GM18907 (cell line): ENCODE measurements around the gene AKTIP.
"Not testable (repeated sequence)": the region's sequence is repeated elsewhere in the genome, so short reads cannot be mapped to it uniquely, and the experiment has no call there.

ENCODE experiments used
- ATAC-seq: cut with Tn5 transposase; IDR thresholded peaks from one replicate; pipeline ENCODE4 v1.9.1; 2021; ENCODE audit warnings: mild to moderate bottlenecking, moderate library complexity; ENCODE audit not compliant: unreplicated experiment

The AKTIP gene

DNA sequence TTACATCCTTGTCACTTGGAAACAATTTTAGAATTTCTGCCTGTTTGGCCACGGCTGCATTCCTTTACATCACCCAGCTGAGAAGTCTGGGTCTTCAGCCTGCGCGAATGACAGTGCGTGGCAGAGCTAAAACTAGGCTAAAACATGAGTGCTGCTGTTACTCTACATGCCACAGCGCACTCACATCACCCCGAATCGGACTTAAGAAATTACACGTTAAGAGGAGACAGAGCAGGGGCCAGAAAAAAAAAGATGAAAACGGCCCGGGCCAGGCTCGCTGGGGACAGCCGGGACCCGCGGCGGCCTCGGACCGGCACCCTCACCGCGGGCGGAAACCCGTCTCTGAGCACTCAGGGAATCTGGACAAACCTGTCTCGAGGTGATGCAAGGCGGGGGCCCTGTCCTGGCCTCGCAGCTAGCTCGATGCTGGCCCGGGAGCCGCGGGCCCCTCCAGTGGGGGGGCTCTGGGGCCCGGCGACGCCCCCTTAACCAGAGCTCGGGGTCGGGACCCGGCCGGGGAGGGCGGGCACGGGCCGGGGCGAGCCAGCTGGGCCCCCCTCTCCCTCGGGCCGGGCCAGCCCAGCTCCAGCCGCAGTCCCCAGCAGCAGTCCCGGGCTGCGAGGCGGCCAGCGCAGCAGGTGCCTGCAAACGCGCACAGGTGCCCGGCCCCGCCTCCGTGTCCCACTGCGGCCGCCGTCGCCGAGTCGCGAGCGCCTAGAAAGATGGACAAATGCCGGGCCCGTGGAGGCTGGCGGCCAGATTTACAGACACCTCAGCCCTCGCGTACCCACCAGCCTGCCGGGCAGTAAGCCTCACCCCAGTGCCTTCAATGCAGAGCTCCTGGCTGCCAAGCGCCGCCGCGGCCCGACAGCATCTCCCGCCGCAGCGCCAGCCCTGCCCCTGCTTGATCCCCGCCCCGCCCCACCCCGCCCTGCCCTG is at the start of gene AKTIP:
TSS of gene AKTIP (minus strand) at position 879 of the 939 bp plus-strand sequence. CDS start 2,950 bp downstream, outside the sequence.
- ATAC-seq, result peak; percentile 29

DNA sequence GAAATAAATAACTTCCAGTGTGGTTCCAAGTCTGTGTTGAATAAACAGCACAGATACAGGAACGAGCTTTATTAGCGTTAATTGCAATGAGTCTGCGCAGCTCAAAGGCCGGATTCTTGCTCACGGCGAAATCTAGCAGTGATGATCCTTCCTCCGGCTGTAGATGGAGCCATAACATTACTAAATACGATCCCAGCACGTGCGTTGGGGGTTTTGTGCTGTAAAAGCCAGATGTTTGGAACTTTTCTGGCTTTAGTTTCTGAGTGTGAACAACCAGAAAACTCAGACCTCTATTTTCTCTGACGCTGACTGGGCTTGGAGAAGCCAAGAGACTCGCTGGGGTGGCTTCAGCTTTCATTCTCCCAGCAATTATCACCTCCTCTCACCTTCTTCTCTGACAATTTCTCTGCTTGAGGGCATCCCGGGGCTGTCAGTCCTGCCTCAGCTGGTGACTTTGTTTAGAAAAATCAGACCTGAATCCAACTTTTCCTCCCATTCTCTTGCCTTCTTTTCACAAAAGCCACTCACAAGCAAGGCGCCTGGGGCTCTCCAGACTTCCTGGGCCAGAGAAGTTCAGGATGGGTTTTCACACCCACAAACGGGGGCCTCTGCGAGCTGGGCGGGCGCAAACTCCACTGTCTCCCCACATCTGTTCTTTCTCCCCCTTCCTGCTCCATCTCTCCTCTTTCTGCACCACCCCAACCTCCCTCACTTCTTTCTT is 47.1 kb upstream of the AKTIP start:
- peak; percentile 85 for ATAC-seq

DNA sequence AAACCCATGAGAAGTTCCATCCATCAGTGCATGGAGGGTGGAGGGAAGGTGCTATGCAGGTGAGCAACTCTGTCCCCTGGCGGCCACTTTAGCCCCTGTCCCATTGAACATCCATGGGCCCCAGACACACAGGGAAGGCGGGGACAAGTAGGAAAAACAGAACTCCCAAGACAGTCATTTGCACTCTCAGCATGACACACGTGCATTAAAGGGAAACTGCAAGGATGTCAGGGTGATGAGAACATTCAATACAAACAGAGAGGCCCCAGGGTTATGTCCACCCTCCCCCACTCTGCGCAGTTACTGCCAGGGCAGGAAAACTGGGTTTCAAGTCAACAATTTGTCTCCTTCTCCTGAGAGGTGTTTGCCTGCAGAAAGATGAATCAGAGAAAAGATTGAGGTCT is 44.0 kb upstream of the AKTIP start:
- no peak for ATAC-seq

DNA sequence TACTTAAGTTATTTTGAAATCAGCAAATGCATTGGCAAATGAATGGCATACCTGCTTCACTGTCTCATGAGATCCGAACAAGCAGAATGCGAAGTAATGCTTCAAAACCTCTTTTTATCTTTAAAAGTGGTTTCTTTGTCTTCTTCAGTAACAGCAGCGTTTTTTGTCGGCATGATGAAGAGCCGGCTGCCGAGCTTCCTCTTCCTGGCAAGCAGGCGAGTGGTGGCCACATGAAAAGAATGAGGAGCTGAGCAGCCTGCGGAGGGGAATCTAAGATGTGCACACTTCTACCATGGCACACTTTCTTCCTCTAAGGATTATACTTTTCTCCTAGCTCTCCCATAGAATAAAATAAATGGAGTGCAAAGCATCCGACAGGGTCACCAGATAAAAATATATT is 42.4 kb upstream of the AKTIP start:
- no peak for ATAC-seq

DNA sequence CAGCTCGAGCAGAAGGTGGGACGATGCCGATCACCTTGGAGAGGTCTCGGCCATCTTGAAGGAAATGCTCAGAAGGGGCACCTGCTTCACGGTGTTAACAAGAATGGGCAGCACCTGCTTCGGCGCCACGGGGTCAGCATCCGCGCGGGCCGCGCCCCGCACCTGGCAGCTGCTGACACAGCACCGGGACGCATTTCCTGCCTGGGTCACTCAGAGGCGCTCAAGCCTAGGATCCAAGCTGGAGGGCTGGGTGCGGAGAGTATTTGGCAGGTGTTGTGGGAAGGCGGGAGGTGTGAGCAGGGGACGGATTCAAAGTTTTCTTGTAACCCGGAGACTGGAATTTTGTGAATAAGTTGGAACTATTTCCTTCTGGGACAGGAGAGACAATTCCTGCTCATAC is 39.3 kb upstream of the AKTIP start:
- ATAC-seq, result no peak

DNA sequence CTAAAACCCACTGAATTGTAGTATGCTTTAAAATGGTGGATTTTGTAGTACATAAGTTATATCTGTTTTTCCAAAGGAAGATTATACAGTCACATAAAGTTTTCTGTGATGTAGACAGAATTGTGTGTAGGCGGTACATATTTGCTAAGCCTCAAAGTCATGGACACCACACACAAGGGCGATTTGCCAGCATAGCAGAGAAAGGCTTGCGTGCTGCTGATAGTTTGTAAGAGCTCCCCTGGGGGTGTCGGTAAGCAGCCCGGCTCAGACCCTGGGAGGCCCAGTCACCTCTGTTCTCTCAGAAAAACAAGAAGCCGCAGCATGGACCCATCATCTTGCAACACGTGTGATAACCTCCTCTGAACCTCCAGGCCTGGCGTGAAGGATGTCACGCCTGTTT is 38.3 kb upstream of the AKTIP start:
- no peak for ATAC-seq

DNA sequence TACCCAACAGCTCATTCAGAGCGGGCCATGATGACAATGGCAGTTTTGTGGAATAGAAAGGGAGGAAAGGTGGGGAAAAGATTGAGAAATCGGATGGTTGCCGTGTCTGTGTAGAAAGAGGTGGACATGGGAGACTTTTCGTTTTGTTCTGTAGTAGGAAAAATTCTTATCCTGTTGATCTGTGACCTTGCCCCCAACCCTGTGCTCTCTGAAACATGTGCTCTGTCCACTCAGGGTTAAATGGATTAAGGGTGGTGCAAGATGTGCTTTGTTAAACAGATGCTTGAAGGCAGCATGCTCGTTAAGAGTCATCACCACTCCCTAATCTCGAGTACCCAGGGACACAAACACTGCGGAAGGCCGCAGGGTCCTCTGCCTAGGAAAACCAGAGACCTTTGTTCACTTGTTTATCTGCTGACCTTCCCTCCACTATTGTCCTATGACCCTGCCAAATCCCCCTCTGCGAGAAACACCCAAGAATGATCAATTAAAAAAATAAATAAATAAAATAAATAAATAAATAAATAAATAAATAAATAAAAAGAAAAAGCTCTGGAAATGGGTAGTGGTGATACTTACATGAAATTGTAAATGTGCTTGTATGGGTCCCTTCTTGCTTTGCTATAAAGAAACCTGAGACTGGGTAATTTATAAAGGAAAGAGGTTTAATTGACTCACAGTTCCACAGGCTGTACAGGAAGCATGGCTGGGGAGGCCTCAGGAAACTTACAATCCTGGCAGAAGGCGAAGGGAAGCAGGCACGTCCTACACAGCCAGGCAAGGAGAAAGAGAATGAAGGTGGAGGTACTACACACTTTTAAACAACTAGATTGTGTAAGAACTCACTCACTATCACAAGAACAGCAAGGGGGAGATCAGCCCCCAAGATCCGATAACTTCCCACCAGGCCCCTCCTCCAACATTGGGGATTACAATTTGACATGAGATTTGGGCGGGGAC is 37.0 kb upstream of the AKTIP start:
- not testable (repeated sequence) for ATAC-seq

DNA sequence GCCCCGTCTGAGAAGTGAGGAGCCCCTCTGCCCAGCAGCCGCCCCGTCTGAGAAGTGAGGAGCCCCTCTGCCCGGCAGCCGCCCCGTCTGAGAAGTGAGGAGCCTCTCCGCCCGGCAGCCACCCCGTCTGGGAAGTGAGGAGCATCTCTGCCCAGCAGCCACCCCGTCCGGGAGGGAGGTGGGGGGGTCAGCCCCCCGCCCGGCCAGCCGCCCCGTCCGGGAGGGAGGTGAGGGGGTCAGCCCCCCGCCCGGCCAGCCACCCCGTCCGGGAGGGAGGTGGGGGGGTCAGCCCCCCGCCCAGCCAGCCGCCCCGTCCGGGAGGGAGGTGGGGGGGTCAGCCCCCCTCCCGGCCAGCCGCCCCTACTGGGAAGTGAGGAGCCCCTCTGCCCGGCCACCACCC is 36.3 kb upstream of the AKTIP start:
- ATAC-seq, result not testable (repeated sequence)

DNA sequence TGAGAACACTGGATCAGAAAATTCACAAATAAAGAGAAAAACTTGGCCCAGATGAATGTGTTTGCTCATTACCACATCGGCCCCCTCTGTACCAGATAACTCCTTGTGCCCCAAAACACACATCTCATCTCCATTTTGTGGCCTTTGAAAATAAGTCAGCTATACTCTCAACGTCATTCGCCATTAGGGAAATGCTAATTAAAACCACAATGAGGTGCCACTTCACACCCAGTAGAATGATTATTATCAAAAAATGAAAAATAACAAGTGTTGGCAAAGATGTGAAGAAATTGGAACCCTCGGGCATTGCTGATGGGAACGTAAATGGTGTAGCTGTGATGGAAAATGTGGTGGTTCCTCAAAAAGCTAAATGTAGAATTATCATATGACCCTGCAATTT is 34.6 kb upstream of the AKTIP start:
- ATAC-seq, result no peak

DNA sequence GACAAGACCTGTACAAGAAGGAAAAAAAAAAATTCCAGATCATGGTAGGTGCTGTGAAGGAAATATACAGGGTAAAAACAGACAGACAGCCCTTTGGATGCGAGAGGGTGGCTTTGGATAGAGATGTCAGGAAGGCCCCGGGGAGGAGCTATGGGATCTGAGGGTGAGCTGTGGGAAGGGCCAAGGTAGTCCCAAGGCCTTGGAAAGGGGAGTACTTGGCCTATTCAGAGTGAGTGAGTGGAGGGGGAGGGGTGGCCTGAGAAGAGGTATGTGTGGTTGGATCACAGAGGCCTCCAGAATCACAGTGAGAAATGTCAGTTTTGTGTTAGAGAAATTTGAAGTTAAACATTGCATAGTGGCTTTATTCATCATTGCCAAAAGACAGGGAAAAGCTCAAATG is 31.2 kb upstream of the AKTIP start:
- no peak for ATAC-seq

DNA sequence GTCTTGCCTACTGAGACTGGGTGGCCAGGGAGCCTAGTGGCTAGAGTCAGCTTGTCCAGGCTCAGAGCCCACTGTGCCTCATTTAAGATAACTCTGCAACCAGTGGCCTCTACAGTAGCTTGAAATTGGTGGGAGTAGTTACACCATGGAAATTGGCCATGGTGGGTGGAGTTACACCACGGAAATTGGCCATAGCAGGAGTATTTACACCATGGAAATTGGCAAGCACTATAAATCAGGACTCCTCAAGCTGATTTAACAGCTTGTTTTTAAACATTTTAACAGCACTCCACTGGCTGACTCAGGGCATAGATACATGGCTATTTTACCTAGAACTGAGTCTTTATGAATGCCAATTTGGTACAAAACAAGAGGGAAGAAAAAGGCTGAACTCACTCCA is 27.7 kb upstream of the AKTIP start:
- ATAC-seq, result no peak

DNA sequence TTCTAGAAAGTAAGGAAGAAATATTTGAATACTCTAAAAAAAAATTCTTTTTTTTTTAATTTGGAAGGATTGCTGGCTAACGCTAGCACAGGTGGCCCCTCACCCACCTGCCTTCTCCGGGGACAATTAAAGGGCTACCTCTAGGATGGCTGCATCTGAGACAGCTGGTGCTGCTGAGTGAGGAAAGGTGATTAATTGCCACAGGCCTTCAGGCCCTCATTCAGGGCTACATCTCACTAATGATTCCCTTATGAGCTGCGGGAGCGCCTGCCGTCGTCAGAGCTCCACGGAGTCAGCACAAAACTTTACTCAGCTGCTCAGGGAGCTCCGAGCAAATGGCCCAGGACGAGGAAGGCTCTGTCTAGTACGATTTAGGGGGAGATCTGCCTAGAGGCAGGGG is 27.0 kb upstream of the AKTIP start:
- ATAC-seq, result no peak

DNA sequence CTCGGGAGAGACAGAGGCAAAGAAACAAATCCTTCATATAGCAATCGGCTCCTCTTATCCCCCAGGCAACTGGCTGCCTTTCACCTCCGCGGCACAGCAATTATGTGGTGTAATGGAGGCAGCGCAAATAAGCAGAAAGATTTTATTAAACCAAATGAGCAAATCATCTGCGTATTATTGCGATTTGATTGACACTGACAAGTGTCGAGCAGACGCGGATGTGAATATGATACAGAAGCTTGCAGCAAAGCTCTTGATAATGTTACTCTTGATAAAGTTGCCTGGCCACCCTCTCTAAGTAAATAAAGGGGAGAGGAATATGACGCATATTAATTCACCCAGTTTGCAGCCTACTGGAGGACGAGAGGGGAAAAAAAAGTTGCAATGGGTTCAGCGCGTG is 26.5 kb upstream of the AKTIP start:
- ATAC-seq, result no peak

DNA sequence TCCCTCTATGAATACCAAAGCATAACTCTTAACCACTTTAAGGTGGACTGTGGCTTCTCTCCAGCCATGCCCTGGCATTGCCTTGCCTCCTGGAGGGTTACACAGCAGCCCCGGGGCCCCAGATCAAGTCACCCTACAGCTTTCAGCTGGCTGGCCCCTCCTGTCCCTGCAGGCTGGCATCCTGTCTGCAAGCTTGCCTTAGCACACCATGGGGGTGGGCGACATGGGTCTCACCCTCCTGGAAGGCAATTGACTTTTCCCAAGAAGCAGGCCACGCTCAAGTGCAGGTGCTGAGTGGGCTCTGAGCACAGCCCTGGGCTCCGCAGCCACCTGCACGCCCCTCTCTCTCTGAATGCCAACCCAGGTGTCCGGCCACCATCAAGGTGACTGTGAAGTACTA is 25.8 kb upstream of the AKTIP start:
- no peak for ATAC-seq

DNA sequence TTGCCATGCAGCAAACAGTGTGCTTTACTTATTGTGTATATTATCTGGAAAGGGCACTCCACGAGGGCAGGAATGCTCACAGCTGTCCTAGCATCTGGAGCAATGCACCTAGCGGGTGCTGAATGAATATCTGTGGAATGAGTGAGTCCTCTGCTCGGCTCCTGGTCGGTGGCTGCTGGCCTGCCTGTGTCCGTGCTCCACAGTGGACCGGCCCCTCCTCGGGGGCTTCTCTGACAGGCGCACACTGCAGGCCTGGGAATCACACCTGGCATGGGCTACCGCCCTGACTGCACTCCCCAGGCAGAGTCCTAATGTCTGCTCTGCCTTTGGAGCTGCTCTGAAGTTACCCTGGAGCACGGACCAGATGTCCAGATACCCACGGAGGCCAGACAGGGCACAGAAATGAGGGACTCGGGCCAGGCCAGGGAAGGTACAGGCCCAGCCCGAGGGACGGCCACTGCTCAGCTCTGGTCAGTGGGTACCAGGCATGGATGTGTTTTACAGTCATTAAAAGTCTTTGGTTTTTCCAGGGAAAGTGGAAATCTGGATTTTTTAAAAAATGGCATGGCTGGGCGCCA is 21.1 kb upstream of the AKTIP start:
- no peak for ATAC-seq

DNA sequence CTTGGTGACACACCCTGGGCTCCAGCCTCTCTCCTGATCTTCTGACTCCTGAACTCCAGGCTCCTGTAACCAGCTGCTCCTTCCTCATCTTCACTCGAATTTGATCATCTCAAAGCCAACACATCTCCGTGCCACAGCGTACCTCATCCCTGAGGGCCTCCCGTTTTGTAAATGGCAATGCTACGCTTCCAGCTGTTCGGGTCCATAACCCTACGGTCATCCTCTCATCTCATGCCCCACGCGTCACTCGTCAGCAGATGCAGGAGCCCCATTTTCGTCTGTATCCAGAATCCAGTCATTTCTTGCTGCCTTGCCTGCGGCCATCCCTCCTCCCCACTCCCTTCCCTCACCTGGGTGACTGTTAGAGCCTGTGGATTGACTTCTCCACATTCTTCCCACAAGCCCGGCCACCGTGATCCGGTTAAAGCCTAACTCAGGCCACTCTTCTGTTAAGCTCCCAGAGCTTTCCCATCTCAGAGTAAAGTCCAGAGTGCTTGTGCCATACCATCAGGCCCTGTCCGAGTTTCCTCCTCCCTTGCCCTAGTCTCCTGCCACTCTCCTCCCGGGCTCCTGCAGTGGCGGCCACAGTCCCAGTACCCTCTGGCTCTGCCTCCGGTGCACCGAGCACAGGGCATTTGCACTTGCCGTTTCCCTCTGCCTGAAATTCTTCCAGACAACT is 20.3 kb upstream of the AKTIP start:
- no peak for ATAC-seq

DNA sequence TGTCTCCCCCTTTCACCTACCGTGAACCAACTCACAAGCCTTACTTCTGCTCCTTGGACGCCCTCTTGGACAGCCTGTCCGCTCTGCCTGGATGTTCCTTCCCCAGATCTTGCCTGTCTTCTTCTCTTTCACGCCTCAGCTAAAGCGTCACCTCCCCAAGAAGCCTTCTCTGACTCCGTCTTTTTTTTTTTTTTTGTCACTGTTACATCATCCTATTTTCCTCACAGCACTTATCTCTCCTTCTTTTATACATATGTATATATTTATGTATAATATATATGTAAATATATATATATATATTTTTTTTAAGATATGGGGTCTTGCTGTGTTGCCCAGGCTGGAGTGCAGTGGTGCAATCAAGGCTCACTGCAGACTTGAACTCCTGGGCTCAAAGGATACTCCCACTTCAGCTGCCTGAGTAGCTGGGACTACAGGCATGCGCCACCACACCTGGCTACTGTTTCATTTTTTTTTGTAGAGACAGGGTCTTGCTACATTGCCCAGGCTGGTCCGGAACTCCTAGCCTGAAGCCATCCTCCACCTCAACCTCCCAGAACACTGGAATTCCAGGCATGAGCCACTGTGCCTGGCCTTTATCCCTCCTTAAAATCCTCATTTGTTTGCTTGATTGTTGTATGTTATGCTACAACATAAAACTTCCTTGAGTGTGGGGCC is 16.5 kb upstream of the AKTIP start:
- ATAC-seq, result no peak

DNA sequence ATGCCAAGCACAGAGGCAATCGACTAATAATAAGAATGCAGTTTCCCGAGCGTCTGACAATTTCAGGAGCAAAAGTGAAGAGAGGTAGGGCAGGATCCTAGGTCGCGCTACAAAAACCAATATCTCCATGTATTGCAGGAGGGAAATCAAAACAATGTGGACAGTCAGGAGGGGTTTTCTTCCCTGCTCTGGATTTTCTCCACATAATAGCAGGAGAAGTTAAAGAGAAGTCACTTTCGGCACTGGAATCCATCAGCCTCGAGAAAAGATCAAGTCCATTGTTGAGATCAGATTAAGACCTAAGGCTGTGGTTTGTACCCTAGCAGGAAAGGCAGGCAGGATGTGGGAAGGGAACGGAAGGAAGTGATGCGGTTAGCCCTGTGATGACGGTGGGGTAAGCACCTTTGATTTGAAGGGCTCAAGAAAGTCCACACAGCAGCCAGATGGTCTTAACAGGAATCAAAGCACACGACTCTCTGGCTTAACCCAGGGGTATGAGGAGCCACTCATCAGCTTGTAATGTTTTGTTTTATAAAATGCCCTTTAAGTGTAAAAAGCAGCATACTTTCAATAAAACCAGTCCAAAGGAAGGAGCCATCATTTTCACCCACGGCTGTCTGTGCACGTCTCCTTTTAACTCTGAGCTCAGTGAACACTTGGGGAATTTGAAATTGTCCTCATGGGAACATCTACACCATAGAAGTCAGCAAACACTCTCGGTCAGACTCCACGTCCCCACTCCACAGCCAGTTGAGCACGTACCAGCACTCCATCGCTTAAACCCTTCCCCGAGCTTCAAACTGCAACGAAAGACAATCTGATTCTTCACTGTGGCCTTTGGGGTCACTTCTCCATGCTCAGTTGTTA is 15.8 kb upstream of the AKTIP start:
- peak; percentile 97 for ATAC-seq

DNA sequence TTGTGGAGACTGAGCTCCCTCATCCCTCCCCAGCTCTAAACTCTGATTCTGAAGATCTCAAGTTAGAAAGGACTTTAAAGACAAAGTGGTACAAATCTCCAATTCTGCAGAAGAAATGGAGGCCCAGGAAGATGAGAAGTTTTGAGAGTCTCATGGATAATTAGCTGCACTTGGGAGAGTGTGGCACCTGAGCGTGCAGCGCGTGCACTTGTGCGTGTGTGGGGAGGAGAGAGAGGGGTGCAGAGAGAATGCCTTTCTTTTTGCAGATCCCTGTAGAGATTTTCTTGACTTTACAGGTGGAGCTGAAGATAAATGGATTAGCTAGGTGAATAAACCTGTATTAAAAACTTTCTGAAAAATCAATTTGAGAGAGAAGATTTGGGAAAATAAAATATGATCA is 14.8 kb upstream of the AKTIP start:
- no peak for ATAC-seq
